Non-pigmented ciliary epithelial cell (primary cell): ENCODE measurements around the gene ALDH18A1.
A peak's percentile ranks its signal among the peaks of the same experiment; 100 is the strongest.
"Not testable (repeated sequence)": the region's sequence is repeated elsewhere in the genome, so short reads cannot be mapped to it uniquely, and the experiment has no call there.

Experiments
- DNase-seq: peaks from one replicate; pipeline ENCODE4 v3.0.0-alpha.2; 2010; ENCODE audit warnings: low read depth

The ALDH18A1 gene

DNA sequence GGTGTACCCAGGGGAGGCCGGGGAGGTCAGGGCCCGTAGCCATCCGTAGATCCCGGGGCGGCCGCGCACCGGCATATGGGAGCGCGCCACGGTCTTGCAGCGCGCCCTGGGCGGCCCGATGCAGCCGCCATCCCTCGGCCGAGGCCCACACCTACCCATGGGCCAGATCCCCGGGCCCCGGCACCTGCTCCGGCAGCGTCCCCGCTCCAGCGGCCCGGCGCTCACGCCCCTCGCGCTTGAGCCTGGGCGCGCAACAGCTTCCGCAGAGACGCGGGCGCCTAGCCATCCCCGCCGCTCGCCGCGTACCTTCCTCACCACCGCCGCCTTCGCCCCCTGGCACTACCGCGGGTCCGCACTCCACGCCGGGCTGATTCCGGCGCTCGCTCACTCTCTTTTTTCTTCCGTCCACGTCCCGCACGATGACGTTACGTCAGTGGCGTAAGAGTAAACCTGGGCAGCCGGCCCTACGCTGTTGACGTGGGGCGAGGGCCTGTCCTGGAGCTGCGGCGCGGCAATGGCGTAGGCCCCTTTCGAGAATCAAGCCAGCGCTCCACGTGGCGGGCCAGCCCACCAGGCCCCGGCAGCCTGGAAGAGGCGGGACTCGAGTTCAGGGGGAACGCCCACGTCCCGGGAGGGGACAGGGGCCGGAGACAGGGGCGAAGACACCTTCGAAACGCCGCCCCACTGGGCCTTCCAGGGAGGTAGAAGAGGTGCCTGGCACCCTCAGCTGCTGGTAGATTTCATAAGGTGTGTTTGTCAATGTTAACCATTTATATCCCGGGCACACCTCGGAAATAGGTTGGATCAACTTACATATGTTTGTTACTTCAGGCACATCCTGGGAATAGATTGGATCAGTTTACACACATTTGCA, at the start of gene ALDH18A1:
Gene ALDH18A1, minus strand, starts transcription at position 421 of the 874 bp plus-strand sequence. CDS start 3,334 bp downstream, outside the sequence.
- peak; percentile 40 for DNase-seq

DNA sequence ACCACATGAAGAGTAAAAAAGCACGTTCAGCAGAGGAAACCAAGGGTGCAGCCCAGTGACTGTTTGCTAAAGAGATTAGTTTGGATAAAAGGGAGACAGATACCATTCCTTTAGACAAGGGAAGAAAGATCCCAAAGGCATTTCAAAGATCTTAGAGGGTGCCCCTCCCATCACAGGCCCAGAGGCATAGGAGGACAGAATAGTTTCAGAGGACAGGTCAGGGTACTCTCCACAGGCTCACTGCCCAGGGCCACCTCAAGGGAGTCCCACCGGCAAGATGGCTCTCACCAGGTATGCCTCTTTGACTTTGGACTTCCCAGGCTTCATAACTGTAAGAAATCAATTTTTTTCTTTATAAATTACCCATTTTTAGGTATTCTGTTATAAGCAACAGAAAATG, 41.9 kb upstream of the ALDH18A1 start:
- no peak for DNase-seq

DNA sequence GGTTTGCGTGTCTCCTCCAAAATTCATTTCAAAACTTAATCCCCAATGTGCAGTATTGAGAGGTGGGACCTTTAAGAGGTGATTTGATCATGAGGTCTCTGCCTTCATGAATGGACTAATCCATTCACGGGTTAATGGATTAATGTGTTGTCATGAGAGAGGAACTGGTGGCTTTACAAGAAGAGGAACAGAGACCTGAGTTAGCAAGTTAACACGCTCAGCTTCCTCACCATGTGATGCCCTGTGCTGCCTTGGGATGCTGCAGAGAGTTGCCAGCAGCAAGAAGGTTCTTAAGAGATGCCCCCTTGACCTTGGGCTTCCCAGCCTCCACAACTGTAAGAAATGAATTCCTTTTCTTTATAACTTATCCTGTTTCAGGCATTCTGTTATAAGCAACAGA, 40.9 kb upstream of the ALDH18A1 start:
- DNase-seq = no peak

DNA sequence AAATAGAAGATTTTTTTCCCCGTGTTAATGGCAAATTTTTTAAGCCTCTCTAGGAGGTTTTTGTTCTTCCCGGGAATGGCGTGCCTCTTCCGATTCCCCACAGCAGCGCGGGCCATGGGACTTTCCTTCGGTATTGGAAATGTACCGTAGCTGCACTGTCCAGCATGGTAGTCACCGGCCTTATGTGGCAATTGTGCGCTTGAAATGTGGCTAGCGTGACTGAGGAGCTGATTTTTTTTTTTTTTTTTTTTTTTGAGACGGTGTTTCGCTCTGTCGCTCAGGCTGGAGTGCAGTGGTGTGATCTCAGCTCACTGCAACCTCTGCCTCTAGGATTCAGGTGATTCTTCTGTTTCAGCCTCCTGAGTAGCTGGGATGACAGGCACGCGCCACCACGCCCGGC, 38.2 kb upstream of the ALDH18A1 start:
- no peak for DNase-seq

DNA sequence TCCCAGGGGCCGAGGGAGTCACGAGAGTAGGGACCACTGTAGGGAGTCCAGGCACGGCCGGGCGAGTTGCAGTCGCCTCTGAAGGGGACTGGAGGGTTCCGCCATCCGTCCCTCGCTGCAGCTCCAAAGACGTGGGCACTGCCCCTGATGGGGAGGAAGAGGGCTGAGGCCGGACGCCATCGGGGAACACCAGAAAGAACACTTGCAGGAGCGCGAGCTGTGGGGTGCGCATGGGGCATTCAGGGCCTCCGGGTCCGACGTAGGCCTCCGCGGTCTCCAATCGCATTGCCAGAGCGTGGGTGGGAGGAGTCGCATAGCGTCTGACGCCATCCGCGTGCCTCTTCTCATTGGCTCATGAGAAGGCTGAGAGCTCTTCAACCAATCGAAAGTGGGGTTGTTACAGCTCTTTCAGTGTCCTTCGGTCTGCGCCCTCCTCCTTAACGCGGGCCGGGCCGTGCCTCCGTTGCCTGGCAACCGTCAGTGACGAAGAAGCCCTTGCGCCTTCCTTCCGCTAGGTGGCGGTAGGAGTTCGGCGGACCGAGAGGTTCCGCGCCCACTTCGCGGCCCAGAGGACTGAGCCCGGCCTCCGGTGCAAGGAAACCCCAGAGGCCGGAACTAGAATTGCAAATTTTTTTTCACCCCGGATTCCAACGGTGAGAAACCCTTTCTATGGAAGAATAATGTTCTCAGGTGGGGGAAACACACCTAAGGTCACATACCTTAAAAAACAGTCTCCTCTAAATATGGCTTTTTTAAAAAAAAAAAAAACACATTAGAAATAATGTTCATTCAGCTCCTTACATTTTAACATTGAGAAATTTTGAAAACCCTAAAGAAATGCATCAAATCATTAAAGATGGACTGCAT, 37.4 kb upstream of the ALDH18A1 start, which contains the start of gene TCTN3:
Gene TCTN3, minus strand, starts transcription at position 260 of the 867 bp plus-strand sequence. Its CDS starts 28 bp downstream, at position 232.
- DNase-seq = peak; percentile 99

DNA sequence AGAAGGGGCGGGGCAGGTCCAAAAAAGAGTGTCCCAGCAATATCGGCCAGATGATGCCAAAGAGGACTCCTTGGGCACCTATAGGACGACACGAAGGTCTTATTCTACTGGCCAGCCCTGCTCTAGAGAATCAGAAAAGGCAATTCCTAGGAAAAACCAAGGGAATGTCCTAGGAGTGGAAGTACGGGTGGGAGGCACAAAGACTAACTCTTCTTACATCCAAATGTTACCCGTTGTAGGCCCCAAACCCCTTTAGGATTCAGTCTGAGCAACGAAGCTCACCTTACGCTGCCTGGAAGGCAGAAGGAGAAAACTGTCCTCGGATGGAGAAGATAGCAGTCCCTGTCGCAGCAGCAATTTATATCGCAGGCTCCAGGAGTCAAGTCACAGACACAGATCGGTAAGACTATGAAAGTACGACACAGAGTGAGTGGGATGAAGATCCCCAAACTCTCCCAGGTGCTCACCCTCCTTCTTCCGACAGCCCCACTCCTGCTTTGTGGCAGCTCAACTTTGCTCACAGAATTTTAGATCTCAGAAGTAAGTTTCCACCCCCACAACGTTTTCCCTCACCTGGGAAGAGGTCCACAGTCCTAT, 36.7 kb upstream of the ALDH18A1 start:
- DNase-seq = no peak

DNA sequence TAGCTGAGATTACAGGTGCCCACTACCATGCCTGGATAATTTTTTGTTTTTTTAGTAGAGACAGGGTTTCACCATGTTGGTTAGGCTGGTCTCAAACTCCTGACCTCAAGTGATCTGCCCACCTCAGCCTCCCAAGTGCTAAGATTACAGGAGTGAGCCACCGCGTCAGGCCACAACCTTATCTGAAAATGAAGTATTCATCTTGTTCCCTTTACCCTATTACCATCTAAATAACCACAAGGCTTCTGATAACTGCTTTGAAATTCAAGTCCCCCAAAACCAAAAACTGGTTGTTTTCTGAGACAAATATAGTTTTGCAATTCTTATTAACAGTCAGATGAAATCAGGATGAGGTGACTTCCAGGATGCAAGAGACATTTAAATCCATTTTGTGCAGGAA, 34.8 kb upstream of the ALDH18A1 start:
- DNase-seq = no peak

DNA sequence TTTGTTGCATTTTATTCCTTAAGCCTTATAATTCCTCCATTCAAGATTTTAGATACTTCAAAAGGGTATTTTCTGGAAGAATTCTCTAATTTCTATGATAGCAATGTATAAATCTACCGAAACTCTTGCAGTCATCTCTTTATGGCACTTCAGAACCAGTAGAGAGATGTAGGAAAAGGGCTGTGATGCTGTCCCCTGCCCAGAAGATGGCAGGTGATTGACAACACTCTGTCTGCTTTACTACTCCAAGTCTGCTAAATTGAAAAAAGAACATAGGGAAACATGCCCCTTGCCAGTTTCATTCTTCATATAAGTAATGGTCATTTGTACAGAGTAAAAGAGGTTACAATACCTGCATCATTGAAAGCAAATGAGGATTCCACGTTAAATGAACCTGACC, 32.1 kb upstream of the ALDH18A1 start:
- no peak for DNase-seq

DNA sequence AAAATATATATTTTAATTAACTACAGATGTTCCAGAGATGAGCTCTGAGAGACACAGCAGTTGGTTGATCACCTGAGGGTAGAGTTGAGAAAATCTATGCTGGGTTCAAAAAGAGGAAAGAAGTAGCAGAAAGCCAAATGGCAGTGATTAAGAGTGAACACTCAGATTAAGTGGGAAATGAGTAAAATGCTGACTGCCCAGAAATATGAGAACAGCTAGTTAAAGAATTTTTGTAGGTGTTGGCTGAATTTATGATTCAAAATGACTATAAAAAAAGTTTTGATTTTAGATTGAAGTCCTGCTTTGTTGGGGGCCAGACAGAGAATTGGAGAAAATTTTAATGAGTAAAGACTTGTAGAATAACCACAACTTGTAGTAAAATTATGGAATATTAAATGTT, 27.5 kb upstream of the ALDH18A1 start:
- no peak for DNase-seq

DNA sequence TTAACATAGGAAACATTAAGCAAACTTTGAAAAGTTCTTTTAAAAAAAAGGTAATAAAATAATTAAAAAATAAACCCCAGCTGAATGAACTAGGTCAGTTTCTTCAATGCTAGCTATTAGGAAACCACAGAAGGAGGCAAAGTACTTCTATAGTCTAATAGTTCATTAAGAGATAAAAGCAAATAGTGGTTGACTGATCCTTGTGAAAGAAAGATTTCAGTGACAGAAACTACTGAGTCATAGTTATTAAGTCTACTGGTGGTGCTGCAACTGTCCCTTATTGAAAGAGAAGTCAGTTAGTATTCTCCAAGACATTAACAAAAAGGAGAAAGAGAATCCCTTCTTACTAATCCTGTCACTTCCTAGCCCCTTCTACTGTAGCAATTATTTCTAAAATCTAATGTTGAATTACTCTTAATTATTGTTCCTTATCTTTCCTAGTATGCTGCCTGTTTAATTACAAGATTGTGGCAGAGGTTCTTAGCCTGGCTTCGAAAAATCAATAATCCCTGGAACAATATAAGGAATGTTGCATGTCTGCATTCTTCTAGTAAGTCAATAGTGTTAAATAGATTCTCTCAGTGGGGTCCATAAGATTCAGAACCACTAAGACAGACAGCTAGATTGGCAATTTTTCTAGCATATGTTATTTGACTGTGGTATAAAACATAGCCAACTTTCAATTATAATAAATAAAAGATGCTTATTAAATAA, 19.0 kb upstream of the ALDH18A1 start:
- no peak for DNase-seq

DNA sequence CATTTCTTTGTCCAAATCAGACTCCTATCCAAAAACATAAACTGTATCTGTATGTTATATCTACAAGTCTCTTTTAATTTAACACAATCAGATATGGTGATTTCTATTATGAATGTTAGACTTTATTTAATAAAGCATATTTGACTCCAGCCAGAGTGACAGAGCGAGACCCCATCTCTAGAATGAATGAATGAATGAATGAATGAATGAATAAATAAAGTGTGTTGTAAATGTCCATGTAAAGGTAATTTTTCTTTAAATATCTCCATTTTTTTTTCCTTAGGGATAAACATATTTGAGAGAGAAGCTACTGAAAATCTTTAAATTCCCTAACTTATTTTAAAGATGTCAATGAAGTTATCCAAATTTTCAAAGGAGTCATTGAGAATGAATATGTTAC, 18.1 kb upstream of the ALDH18A1 start:
- DNase-seq = no peak

DNA sequence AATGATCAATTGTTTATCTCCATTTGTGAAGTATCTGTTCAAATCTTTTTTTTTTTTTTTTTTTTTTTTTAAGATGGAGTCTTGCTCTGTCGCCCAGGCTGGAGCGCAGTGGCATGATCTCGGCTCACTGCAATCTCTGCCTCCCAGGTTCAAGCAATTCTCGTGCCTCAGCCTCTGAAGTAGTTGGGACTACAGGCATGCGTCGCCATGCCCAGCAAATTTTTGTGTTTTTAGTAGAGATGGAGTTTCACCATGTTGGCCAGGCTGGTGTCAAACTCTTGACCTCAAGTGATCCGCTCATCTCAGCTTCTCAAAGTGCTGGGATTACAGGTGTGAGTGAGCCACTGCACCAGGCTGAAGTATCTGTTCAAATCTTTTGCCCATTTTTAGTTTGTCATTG, 16.1 kb upstream of the ALDH18A1 start:
- DNase-seq = not testable (repeated sequence)

DNA sequence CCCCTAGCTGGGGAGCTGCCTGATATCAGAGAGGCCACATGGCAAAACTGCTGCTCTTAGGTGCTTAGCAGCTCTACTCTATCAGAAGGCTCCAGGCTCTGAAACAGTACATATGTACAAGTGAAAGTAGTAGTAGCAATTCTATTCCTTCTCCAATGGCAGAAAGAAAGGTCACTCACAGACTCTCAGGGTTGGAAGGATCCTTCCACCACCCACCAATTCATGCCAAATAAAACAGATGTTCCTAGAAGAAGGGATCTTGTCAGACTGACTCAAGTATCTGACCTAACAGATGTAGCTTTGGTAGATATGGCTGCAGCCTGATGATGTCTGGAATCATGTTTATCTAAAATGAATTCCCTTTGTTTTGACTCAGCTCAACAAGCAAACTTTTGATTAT, 8.0 kb upstream of the ALDH18A1 start:
- no peak for DNase-seq

DNA sequence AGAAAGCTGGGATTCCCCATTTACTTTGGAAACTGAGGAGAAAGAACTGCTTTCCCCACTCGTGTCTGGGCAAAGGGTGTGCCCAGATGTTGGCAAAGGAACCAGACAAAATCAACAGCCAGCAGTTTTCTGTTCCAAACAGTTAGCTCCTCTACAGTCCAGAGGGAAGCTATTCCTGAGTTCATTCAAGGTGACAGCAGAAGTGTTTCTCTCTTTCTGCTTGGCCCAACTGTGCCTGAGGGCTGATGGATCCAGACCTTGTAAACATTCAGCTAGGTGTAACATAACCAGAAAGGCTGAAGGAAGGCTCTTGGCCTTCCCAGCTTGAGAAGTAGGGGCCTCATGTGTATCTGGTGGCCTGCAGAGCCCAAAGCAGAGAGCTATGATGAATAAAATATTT, 7.0 kb upstream of the ALDH18A1 start:
- no peak for DNase-seq

DNA sequence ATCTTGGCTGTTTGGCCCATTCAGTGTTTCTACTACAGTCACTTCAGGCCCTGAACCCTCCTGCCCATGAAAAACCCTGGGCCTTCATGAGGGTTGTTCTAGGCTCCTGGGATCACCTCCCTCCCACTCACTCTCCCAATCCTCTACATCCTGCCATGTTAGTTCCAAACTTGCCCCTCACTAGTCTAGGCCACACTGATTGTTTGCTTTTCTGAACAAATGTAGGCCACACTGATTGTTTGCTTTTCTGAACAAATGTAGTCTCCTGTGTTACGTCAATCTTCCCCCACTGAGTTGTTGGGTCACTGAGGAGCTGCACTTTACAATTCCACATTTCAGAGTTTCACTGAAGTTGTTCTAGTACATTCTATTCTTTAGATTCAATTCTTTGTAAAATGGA, 5.3 kb upstream of the ALDH18A1 start:
- no peak for DNase-seq

DNA sequence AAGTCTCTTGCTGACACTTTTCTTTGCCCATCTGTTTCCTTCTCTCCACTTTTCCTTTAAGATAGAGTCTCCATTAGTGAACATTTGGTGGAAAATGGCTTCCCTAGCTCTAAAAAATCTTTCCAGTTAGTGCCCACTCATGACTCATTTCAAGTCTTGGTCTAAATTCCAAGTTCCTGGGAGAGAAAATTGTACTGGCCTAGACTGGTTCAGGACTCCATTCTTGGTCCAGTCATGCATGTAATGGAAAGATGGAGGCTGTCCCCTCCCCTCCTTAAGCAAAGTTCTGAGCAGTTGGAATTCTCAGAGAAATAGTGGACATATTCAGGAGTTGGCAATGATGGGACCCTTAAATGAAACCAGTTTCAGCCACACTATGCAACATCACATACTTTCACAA, 3.8 kb upstream of the ALDH18A1 start:
- DNase-seq = peak; percentile 34

DNA sequence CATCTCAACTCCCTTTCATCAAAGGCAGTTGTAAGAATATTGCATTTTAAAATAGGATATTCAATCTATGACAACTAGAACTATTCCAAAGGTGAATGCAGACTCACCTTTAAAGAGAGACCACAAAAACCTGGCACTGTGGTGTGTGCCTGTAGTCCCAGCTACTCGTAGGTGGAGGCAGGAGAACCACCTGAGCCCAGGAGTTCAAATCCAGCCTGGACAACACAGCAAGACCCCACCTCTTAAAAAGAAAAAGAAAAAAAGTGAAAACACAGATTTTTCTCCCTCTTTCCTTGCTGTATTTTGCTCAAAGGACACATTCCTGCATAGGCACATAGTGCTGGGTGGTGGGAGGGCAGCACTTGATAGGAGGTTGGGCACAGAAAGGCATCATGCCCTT, 739 bp upstream of the ALDH18A1 start:
- no peak for DNase-seq

DNA sequence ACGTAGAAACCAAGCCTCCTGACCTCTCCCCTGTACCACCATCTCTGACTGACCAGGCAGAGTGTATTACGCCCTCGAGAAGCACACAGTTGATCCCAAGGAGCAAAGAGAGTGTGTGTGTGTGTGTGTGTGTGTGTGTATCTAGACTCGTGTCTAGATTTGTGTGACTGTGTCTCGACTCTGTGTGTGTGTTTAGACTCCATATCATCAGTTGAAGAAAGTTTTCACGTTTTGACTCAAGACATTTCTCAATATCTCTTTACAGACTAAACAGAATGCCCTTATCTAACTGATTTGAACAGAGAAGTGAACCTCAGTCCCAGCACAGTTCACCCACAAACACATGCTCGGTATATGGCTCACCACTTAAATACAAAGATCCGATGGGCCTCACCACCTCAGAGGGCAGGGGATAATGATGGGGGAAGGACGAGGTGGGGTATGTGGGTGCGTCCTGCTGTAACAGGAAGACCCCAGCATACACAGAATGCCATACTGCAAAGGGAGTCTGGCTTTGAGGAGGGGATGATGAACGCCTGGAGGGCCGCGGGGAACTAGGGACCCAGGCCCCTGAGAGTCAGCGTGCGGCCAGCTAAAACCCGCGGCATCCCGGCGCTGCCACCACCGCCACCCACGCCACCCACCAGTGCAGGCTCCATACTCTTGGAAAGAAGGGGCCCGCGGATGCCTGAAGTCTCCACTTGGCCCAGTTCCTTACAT, 780 bp downstream of the ALDH18A1 start:
- peak; percentile 17 for DNase-seq

DNA sequence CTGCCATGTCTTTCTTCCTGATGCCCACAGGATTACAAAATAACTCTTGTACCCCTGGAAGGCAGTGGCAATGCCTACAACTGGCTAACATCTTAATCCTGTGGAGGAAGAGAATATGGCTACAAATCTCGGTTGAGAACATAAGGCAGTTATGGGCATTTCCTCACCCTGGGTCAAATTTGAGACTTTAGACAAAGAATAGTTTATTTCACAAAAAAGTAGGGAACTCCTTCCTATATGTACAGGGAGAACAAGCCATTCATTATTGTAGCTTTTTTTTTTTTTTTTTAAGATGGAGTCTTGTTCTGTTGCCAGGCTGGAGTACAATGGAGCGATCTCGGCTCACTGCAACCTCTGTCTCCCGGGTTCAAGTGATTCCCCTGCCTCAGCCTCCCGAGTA, 2.6 kb downstream of the ALDH18A1 start:
- DNase-seq = no peak

DNA sequence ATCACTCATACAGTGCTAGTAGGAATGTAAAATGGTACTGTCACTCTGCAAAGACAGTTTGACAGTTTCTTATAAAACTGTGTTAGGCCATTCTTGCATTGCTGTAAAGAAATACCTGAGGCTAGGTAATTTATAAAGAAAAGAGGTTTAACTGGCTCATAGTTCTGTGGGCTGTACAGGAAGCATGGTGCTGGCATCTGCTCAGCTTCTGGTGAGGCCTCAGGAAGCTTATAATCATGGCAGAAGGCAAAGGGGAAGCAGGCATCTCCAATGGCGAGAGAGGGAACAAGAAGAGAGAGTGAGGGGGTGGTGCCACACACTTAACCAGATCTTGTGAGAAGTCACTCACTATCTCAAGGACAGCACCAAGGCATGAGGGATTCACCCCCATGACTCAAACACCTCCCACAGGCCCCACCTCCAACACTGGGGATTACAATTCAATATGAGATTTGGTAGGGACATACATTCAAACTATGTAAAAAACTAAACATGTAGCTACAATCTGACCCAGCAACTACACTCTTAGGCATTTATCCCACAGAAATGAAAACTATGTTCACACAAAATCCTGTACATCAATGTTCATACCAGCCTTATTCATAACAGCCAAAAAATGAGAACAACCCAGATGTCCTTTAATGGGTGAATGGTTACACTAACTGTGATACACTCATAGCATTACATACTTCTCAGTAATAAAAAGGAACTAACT, 5.0 kb downstream of the ALDH18A1 start:
- DNase-seq = no peak

DNA sequence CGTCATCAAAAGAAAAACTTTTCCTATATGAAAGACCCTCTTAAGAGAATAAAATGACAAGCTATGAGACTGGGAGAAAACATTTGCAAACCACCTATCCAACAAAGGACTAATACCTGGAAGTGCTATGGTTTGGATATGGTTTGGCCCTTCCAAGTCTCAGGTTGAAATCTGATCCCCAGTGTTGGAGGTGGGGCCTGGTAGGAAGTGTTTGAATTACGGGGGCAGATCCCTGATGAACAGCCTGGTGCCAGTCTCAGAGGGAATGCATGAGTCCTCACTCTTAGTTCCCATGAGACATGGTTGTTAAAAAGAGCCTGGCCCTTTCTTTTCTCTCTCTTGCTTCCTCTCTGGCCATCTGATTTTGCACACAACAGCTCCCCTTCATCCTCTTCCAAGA, 6.3 kb downstream of the ALDH18A1 start:
- no peak for DNase-seq
